Measurements from ENCODE around the gene MCFD2. TPM values are rescaled to one million over a fixed set of nuclear protein-coding genes. Genes with fewer than 3 reads are reported as not detected.

MCFD2 gene
- total RNA-seq, 2 donors from 2014 or later, result 42.2 to 73.7 TPM

- TF ChIP-seq, protein P1, sequence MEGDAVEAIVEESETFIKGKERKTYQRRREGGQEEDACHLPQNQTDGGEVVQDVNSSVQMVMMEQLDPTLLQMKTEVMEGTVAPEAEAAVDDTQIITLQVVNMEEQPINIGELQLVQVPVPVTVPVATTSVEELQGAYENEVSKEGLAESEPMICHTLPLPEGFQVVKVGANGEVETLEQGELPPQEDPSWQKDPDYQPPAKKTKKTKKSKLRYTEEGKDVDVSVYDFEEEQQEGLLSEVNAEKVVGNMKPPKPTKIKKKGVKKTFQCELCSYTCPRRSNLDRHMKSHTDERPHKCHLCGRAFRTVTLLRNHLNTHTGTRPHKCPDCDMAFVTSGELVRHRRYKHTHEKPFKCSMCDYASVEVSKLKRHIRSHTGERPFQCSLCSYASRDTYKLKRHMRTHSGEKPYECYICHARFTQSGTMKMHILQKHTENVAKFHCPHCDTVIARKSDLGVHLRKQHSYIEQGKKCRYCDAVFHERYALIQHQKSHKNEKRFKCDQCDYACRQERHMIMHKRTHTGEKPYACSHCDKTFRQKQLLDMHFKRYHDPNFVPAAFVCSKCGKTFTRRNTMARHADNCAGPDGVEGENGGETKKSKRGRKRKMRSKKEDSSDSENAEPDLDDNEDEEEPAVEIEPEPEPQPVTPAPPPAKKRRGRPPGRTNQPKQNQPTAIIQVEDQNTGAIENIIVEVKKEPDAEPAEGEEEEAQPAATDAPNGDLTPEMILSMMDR (IDR thresholded peaks at IDR 0.05), result no peak
- no peak for TF ChIP-seq POLR2A (IDR thresholded peaks at IDR 0.05)
- 34 to 40% methylated on average over 9 of the region's 9 CpGs for WGBS, 2 donors
- intact Hi-C loops (cut with DNase I), result no loop called here
- Histone ChIP-seq H3K36me3 (replicated peaks in 1 of 2; ENCODE audit: insufficient read depth in 1 of 2, low read depth in 2 of 2) (peaks cover 0 to 11% of the 10 kb centered on the region in 2 donors), H3K4me1 (peaks cover 39% of the 10 kb centered on the region), H3K9me3 (no peaks in the 10 kb centered on the region), H3K4me3 (no peak overlapping the region), H3K27ac (peak overlapping the region; percentile 57 to 85 (median 68)), H3K27me3 (no peaks in the 10 kb centered on the region)
- peak; percentile 64 to 79 (median 69) for DNase-seq
- peak; percentile 88 for ATAC-seq
Measured at GRCh38 chr2:46954951-46955571, 39.5 kb upstream of the MCFD2 start.

DNA sequence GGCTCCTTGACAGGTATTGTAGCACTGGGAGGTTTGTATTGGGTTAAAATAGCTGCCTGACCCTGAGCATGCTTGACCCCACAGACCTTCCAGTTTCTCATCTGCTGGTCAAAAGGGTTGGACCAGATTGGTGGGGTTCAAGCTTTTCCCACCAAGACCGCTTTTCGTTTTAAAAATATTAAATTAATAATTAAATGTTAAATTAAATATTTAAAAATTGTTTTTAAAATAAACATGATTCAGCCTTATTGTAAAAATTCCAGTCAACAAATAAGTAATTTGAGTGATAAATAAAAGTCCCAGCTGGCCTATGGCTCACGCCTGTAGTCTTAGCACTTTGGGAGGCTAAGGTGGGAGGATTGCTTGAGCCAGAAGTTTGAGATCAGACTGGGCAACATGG is 36.6 kb upstream of the MCFD2 start:
- ATAC-seq (no peak), DNase-seq (no peak)
- peaks cover 31% of the 10 kb centered on the region for H3K4me1 ChIP-seq
- peaks cover 0 to 4% of the 10 kb centered on the region in 2 donors for H3K36me3 ChIP-seq (replicated peaks in 1 of 2; ENCODE audit: insufficient read depth in 1 of 2, low read depth in 2 of 2)
- intact Hi-C loops (cut with DNase I), result no loop called here
- no peaks in the 10 kb centered on the region for H3K27me3 ChIP-seq
- no peaks in the 10 kb centered on the region for H3K9me3 ChIP-seq
- no peak overlapping the region for H3K27ac ChIP-seq
- TF ChIP-seq, protein P1 (IDR thresholded peaks at IDR 0.05), result no peak
- TF ChIP-seq POLR2A (IDR thresholded peaks at IDR 0.05), result no peak
- no peak overlapping the region for H3K4me3 ChIP-seq
- 98% methylated on average over 3 of the region's 3 CpGs for WGBS, 2 donors

DNA sequence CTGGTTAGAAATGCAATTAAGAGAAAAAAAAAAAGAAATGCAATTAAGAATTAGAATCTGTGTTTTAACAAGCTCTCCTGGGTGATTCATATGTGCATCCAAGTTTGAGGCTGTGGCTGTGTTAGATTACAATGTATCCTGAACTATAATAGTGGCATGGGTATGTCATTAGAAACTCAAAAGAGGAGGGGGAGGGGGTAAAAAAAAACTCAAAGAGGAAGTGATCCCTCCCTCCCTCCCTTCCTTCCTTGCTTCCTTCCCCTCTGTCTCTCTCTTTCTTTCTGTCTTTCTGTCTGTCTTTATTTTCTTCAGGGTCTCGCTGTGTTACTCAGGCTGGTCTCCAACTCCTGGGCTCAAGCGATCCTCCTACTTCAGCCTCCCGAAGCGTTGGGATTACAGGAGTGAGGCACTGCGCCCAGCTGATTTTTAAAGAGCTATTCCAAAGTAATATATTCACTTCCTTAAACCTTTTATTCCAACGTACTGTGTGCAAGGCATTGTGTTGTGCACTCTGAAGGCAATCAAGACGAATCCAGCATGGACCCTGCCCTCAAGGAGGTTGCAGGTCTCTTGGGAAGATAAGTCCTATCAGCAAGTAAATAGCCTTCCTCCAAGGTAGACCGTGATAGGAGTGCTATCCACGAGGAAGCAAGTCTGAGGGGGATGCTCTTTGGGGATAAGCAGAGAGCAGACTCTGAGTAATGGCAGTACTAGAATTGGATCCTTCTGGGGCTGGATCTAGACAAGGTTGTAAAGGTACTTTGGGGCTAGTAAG is 35.9 kb upstream of the MCFD2 start:
- no peak for TF ChIP-seq POLR2A (IDR thresholded peaks at IDR 0.05)
- TF ChIP-seq, protein P1 (IDR thresholded peaks at IDR 0.05), result no peak
- intact Hi-C loops (cut with DNase I), result no loop called here
- Histone ChIP-seq H3K4me1 (peaks cover 27% of the 10 kb centered on the region), H3K4me3 (no peak overlapping the region), H3K9me3 (no peaks in the 10 kb centered on the region), H3K27me3 (no peaks in the 10 kb centered on the region), H3K27ac (no peak overlapping the region), H3K36me3 (replicated peaks in 1 of 2; ENCODE audit: insufficient read depth in 1 of 2, low read depth in 2 of 2) (peaks cover 0 to 4% of the 10 kb centered on the region in 2 donors)
- DNase-seq (no peak), ATAC-seq (no peak)
- 70 to 85% methylated on average over 8 to 9 of the region's 9 CpGs for WGBS, 2 donors

GRCh38 chr2:46950314-46950713 is 34.7 kb upstream of the MCFD2 start:
- Histone ChIP-seq H3K36me3 (replicated peaks in 1 of 2; ENCODE audit: insufficient read depth in 1 of 2, low read depth in 2 of 2) (peaks cover 0 to 4% of the 10 kb centered on the region in 2 donors), H3K4me3 (no peak overlapping the region), H3K4me1 (peaks cover 25% of the 10 kb centered on the region), H3K9me3 (no peaks in the 10 kb centered on the region), H3K27ac (no peak overlapping the region), H3K27me3 (no peaks in the 10 kb centered on the region)
- no peak for ATAC-seq
- intact Hi-C loops (cut with DNase I), result no loop called here
- DNase-seq, result no peak
- TF ChIP-seq, protein P1 (IDR thresholded peaks at IDR 0.05), result no peak
- TF ChIP-seq POLR2A (IDR thresholded peaks at IDR 0.05), result no peak
- 88 to 89% methylated on average over 8 of the region's 8 CpGs for WGBS, 2 donors

All from body of pancreas (tissue), 4 donors.